Measurements from ENCODE around the gene MRPL4. TPM values are rescaled to one million over a fixed set of nuclear protein-coding genes. Genes with fewer than 3 reads are reported as not detected.

MRPL4 gene
- total and polyA plus RNA-seq, 4 donors = 21.5 to 74.8 (median 33.7) TPM

DNA sequence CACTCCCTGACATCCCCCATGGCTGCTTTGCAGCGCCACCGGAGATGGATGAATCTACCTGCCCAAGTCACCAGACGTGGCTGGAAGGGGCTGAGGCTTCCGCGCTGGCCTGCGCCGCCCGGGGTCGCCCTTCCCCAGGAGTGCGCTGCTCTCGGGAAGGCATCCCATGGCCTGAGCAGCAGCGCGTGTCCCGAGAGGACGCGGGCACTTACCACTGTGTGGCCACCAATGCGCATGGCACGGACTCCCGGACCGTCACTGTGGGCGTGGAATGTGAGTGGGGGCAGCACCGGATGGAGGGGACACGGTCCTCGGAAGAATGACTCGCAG is 42.3 kb downstream of the MRPL4 start:
- Histone ChIP-seq H3K9ac (ENCODE audit: low read depth in 1 of 2, low read length in 2 of 2) (no peak overlapping the region), H3K9me3 (ENCODE audit: control insufficient read depth in 4 of 4, low read length in 3 of 4) (no peaks in the 10 kb centered on the region), H3K36me3 (ENCODE audit: control insufficient read depth in 4 of 4, insufficient read depth in 3 of 4, low read depth in 1 of 4, low read length in 3 of 4) (no peaks in the 10 kb centered on the region), H3K27ac (ENCODE audit: low read depth in 1 of 2, low read length in 2 of 2) (no peak overlapping the region), H3K27me3 (ENCODE audit: control insufficient read depth in 4 of 4, insufficient read depth in 4 of 4, low read length in 3 of 4) (peaks cover 2 to 15% (median 7%) of the 10 kb centered on the region in 4 donors), H3K4me1 (ENCODE audit: control insufficient read depth in 4 of 4, insufficient read depth in 4 of 4, low read length in 3 of 4) (peaks cover 18 to 35% (median 30%) of the 10 kb centered on the region in 4 donors), H3K4me3 (ENCODE audit: low read depth in 1 of 3, low read length in 3 of 3) (no peak overlapping the region)
- no peak for TF ChIP-seq GABPA (IDR thresholded peaks at IDR 0.05 in 1 of 2, conservative IDR thresholded peaks at IDR 0.05 in 1 of 2)
- TF ChIP-seq ZBTB33 (IDR thresholded peaks at IDR 0.05) = no peak
- no peak for TF ChIP-seq CTCF (IDR thresholded peaks at IDR 0.05; ENCODE audit: low read depth, low read length, missing input control)
- TF ChIP-seq FOXA1 (IDR thresholded peaks at IDR 0.05) = no peak
- TF ChIP-seq FOXA2 (IDR thresholded peaks at IDR 0.05) = no peak
- TF ChIP-seq, protein P1, sequence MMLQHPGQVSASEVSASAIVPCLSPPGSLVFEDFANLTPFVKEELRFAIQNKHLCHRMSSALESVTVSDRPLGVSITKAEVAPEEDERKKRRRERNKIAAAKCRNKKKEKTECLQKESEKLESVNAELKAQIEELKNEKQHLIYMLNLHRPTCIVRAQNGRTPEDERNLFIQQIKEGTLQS (IDR thresholded peaks at IDR 0.05) = no peak
- no peak for TF ChIP-seq TAF1 (conservative IDR thresholded peaks at IDR 0.05)
- TF ChIP-seq YY1 (IDR thresholded peaks at IDR 0.05) = no peak
- no peak for TF ChIP-seq SP1 (IDR thresholded peaks at IDR 0.05)
- no peak for TF ChIP-seq NR2F2 (IDR thresholded peaks at IDR 0.05)
- no peak for TF ChIP-seq JUND (IDR thresholded peaks at IDR 0.05)
- TF ChIP-seq RAD21 (IDR thresholded peaks at IDR 0.05) = no peak
- no peak for TF ChIP-seq MAX (IDR thresholded peaks at IDR 0.05)
- no peak for DNase-seq (ENCODE audit: low spot score)
- 9% methylated on average over 25 of the region's 25 CpGs for WGBS

DNA sequence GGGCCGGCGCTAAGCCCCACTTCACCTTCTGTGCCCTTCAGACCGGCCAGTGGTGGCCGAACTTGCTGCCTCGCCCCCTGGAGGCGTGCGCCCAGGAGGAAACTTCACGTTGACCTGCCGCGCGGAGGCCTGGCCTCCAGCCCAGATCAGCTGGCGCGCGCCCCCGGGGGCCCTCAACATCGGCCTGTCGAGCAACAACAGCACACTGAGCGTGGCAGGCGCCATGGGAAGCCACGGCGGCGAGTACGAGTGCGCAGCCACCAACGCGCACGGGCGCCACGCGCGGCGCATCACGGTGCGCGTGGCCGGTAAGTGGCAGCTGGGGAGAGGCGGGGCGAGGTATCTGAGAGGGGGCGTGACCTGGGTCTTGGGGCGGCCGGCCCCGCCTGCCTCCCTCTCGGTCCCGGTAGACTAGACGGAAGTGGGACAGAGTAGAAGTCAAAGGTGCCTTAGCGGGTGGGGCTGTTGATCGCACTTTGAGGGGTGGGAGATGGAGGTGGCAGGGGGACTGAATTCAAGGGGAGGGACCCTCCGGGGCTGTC is 43.4 kb downstream of the MRPL4 start:
- Histone ChIP-seq H3K27me3 (ENCODE audit: control insufficient read depth in 4 of 4, insufficient read depth in 4 of 4, low read length in 3 of 4) (peaks cover 2 to 13% (median 7%) of the 10 kb centered on the region in 4 donors), H3K36me3 (ENCODE audit: control insufficient read depth in 4 of 4, insufficient read depth in 3 of 4, low read depth in 1 of 4, low read length in 3 of 4) (no peaks in the 10 kb centered on the region), H3K4me1 (ENCODE audit: control insufficient read depth in 4 of 4, insufficient read depth in 4 of 4, low read length in 3 of 4) (peaks cover 18 to 30% (median 23%) of the 10 kb centered on the region in 4 donors), H3K4me3 (ENCODE audit: low read depth in 1 of 3, low read length in 3 of 3) (peak overlapping the region in 1 of 3 donors; percentile 26), H3K9me3 (ENCODE audit: control insufficient read depth in 4 of 4, low read length in 3 of 4) (no peaks in the 10 kb centered on the region), H3K27ac (ENCODE audit: low read depth in 1 of 2, low read length in 2 of 2) (no peak overlapping the region), H3K9ac (ENCODE audit: low read depth in 1 of 2, low read length in 2 of 2) (no peak overlapping the region)
- TF ChIP-seq SP1 (IDR thresholded peaks at IDR 0.05) (no peak), GABPA (IDR thresholded peaks at IDR 0.05 in 1 of 2, conservative IDR thresholded peaks at IDR 0.05 in 1 of 2) (no peak)
- WGBS = 2% methylated on average over 48 of the region's 48 CpGs
- no peak for DNase-seq (ENCODE audit: low spot score)

Measured in liver (tissue), 9 donors.